Esophagus squamous epithelium (tissue), 4 donors: Measurements from ENCODE around the gene FAM120B.

Experiments
- POLR2A ChIP-seq, 4 donors: fragments of 450-650 bp; IDR thresholded peaks; one replicate each; pipeline ENCODE4 v1.6.1; 2017; ENCODE audit warnings: antibody characterized with exemption in 4 of 4, mild to moderate bottlenecking in 4 of 4, moderate library complexity in 3 of 4
- TF ChIP-seq, protein P1 (sequence below), 6 experiments: fragments of 450-650 bp in 4 of 6; fragments of 200-600 bp in 2 of 6; sonication (generic) in 2 of 6; IDR thresholded peaks; one replicate each; pipeline ENCODE4 v1.5.1; 2016 to 2019; ENCODE audit warnings: antibody characterized with exemption in 6 of 6, mild to moderate bottlenecking in 4 of 6, moderate library complexity in 4 of 6

DNA sequence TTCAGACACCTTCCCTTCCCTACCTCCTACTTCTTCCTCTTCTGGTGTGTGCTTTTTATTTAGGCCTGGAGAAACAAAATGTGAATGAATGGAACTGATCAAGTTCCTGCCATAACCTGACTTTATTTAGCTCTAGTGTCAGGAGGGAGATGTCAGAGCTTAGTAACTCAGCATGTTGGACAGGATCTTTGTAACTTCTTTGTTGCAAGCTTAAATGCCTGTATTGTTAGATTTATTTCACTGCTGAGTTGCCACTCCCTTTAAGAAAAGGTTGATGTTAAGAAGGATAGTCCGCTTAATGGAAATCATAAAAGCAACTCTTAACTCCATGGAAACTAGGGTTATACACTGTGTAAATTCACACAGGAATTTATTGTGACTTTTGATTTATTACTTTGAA lies 2.2 kb downstream of the FAM120B start:
- TF ChIP-seq, protein P1, sequence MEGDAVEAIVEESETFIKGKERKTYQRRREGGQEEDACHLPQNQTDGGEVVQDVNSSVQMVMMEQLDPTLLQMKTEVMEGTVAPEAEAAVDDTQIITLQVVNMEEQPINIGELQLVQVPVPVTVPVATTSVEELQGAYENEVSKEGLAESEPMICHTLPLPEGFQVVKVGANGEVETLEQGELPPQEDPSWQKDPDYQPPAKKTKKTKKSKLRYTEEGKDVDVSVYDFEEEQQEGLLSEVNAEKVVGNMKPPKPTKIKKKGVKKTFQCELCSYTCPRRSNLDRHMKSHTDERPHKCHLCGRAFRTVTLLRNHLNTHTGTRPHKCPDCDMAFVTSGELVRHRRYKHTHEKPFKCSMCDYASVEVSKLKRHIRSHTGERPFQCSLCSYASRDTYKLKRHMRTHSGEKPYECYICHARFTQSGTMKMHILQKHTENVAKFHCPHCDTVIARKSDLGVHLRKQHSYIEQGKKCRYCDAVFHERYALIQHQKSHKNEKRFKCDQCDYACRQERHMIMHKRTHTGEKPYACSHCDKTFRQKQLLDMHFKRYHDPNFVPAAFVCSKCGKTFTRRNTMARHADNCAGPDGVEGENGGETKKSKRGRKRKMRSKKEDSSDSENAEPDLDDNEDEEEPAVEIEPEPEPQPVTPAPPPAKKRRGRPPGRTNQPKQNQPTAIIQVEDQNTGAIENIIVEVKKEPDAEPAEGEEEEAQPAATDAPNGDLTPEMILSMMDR (IDR thresholded peaks at IDR 0.05): no peak
- TF ChIP-seq POLR2A (IDR thresholded peaks at IDR 0.05): no peak
